GM18951 (cell line): ENCODE results near the gene AOAH.

Source experiments
- POLR2A ChIP-seq: IDR thresholded peaks from 4 replicates; pipeline ENCODE4 v1.6.1; 2011; ENCODE audit warnings: mild to moderate bottlenecking; ENCODE audit not compliant: insufficient read length, insufficient read depth; ENCODE audit errors: extremely low read depth
- in situ Hi-C: fragments of 300-500 bp; cut with MboI; formaldehyde crosslinking; loops from one replicate; pipeline ENCODE4 v1.12.0; 2022; ENCODE audit warnings: low sequenced_read_pairs, mixed read lengths, inconsistent platforms; ENCODE audit not compliant: unreplicated experiment

AOAH gene

DNA sequence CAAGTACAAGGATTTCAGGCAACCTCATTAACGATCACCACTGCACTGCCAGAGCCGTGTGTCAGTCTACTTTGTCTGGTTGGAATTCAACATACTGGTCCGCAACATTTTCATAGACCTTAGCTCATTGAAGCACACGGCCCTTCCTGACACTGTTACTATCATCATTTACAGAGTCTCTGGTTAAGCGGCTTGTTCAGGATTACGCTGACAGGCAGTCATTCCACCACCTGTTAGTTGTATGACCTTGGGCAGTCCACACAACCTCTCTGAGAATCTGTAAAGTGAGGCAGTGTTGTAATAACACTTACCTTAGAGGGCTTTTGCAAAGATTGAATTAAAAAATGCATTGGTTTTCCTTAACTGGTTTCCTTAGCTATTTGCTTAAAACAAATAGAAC lies 112.6 kb downstream of the AOAH start:
- TF ChIP-seq POLR2A = no peak
- in situ Hi-C loops = no loop called here

DNA sequence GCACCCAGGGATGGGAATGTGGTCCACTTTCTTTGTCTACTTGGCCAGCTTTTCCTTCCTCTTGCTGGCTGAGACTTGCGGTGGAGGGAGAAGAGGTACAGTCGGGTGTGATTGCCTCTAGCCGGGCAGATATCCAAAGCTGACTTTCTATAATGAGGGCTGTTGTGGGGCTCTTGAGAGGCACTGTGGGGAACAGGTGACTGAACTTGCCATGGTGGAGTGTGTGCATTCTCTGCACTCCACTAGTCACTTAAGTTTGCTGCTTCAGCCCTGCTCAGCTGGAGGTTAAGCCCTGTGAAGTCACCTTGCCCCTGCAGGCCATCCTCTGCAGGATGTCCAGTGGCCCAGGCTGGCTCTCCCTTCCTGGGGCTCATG lies 116.6 kb downstream of the AOAH start:
- in situ Hi-C loops = no loop called here
- TF ChIP-seq POLR2A = no peak

DNA sequence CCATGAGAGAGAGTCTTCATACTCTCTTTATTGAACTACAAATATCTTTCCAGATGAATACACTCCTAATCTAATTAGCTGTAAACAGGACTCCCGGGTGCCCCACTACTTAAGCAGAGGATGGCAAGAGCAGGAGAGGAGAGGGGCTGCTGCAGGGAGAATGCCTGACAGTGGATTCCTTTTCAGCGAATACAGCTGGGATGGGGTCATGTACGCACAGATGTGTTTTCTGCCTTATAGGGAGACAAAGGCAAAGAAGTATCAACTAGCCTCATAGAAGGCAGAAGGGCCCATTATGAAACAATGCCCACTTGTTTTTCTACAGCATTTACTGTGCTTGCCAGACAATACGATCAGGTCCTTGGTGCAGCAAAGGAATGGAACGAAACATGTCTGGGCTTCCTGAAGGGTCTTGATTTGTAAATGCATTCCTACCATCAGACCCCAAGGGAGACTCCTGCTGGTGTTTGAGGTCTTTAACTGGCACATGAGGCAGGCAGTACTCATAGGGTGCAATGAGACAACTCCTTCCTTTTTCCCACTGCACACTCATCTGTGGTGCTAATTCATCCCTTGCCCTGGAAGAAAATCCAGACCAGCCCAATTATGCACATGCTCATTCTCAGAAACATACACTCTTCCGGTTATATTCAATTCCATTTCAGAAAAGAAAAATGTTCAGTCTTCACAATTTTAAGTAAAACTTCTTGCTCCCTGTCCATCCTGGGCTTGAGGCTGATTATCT lies 117.1 kb downstream of the AOAH start:
- TF ChIP-seq POLR2A = no peak
- in situ Hi-C loops = no loop called here

DNA sequence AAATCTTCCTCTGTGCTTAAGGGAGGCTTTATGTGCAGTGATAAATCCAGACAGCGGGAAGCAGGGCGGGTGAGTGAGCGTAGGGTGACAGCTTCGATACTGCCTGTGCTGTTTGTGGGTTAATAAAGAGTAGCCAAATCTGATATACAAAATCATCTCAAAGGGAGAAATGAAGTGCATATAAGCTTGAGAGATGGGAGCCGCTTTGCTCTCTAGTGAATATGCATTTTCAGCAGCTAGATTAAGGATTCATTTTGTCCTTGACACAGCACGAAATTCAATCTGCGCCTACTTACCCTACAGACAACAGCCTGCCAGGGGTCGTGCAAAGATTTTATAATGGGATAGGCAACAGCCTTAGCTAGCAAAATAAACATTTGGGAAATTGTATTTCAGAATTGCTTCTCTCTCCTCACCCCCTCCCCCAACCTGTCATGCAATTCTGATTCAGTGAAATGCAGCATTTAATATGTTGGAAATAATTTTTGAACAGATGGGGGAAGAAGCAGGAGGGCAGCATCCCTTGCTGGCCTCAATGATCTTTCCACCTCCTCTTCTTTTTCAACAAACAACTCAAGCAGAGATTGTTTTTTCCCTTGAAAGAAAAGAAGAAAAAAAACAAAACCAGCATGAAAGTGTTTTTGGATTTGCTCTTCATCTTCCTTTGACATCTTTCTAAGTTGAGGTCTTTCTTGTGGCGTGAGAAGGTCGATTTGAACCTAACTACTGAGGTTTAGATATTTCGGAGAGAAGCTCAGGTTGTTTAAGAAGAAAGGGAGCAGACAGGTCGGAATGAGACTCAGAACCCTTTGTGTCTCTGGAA lies 117.9 kb downstream of the AOAH start:
- in situ Hi-C loops = no loop called here
- TF ChIP-seq POLR2A = no peak

DNA sequence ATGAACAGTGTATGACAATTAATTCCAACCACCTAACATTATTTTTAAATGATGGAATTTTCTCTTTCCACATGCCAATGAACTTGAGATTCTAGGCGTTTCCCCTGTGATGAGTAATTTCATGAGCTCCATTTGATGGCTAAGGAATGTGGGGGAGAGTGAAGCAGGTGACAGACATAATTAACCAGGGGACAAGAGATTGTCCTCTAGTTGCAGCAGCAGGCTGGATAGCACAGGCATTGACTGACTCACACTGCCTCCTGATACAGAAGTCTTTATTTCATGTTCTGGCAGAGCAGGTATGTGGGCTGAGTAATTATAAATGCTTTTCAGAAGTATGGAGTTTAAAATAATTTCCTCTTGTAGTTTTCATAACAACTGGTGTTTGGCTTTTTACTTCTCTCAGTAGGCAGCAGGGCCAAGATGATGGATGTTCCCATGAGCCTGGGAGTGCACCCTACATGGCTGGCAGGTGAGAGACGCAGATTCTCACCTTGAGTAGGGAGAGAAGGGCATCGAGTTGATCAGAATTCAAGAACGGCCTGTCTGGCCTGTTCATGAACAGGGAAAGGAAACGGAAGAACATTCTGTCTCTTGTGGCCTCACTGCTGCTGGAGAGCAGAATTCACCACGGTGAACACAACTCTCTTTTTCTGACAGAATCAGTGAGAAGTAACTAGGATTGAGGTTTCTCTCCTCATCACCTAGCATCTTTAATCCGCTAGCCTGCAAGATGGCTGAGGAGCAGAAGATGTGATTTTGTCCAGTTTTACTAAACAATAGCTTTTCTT lies 118.8 kb downstream of the AOAH start:
- TF ChIP-seq POLR2A = no peak
- in situ Hi-C loops = no loop called here

DNA sequence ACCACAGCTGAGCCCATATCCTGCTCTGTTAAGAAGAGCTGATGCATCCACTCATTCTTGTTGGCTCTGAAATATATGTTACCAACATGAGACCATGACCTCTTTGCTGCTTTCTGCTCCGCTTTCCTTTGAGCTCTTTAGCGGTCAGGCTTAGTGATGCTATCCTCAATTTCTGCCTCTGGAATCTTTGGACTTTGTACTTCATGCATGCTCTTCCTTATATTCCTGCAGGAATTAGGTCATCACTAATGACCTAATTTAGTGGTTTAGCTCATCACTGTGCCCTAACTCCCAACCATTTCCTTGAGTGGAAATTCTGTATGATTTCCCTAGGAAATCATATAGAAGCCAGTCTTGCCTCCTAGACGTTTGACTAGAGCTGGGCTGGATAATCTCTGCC lies 119.5 kb downstream of the AOAH start:
- in situ Hi-C loops = no loop called here
- no peak for TF ChIP-seq POLR2A

DNA sequence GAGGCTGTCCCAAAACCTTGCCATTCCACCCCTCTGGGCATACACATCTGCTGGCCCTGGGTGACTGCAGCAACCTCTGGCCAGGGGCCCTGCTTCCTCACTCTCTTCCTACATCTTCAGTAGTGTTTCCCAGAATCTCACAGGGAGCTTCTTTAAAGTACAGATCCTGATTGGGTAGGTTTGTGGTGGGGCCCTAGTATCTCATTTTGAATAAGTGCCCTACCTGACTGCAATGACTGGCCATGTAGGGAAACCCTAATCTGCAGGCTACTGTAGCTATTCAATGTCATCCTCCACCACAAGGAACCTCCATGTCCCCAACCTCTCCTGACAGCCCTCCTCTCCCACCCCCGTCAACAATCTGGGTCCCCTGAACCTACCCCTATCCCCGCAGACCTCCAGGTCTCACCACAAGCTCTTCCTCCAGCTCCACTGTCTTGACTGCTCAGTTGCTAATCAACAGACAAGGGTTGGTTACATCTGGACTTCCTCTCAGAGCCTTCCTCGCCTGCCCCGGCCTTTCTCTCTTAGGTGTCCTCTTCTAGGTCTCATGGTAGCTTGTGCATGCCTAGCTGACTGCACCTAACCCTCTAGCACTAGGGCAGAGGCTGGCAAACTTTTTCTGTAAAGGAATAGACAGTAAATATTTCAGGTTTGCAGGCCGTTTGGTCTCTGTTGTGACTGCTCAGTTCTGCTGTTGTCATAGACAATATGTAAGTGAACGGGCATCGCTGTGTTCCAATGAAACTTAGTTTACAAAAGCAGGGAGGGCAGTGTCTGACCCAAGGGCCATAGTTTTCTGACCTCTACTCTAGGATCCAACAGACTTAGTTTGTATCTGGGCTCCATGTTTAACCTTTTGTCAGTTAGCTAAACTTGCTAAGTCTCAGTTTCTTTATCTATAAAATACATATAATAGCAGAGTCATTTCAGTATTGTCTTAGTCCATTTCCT lies 121.1 kb downstream of the AOAH start:
- TF ChIP-seq POLR2A = no peak
- in situ Hi-C loops = no loop called here

DNA sequence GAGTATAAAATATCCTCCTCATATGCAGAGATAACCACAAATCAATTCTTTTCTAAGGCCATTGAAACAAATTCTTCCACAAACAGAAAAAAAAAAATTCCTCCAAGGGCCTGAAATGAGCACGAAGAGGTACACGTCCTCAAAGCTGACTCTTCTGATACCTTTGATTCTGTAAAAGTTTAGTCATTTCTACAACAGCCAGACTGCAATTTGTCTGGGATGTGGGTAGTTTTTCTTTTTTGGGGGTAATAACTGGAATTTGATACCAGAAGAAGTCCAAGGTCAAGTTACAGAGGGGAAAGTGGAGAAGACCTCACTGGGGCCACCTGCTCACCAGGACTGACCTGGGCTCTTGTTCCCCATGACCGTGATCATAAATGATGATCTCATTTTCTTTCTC lies 121.8 kb downstream of the AOAH start:
- in situ Hi-C loops = no loop called here
- no peak for TF ChIP-seq POLR2A

DNA sequence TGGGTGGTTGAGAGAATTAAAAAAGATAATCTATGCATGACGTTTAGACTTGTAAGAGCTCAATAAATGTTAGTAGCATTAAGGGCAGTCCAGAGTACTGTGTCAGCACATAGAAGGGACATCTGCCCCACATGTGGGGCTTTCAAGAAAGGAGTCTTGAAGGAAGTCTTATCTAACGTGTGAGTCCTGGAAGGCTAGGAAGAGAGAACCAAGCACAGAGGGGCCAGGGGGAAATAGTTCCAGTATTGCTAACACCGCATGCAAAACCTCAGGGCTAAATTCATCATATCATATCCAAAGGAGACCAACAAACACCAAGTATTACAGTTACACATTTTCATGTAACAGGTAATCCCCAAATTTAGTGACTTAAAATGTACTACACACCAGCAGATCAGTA lies 122.7 kb downstream of the AOAH start:
- TF ChIP-seq POLR2A = no peak
- in situ Hi-C loops = no loop called here

DNA sequence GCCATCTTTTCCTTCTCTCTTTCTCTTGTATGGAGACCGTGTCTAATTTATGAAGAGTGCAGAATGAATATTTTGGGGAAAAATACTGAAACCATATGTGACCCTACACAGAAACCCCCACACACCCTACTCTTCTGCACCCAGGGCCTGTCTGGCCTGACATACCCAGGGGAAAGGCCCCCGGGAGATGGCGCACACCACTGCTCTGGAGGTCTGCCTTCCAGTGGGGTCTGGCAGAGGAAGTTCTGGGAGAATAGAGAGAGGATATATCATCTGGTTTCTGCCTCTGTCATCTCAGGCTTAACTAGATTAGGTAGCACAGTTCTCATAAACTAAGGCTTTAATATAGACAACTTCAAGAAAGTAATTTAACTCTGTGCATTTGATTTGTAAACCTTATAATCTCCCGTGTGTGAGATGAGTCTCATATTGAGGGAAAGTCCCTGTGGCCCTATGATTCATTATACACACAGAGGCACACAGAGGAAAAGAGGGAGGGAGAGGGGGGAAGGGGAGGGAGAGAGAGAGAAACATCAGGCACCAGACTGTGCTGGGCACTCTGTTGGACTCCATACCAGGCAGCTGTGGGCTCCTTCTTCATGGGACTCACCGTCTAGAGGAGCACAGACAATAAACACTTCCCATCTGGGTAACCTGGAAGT lies 123.3 kb downstream of the AOAH start:
- no peak for TF ChIP-seq POLR2A
- in situ Hi-C loops = no loop called here

DNA sequence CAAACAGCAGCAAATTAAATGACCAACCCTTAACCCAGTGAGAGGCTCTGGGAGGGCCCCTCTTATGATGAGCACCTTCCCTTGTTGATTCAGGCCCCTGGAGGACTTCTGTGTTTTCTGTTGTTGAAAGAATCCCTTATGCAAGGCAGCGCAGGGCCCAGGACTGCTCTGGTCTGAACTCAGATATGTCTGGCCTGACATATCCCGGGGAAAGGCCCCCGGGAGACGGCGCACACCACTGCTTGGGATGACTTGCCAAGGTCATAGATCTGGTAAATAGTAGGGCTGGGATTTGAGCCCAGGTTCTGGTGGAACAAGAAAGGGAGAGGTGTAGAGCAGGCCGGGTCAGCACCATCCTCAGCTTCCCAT lies 124.0 kb downstream of the AOAH start:
- no peak for TF ChIP-seq POLR2A
- in situ Hi-C loops = no loop called here
